NB4 (cell line): Measurements from ENCODE around the gene SLX4.
"Not testable (repeated sequence)": the region's sequence is repeated elsewhere in the genome, so short reads cannot be mapped to it uniquely, and the experiment has no call there.

Experiments
- DNase-seq: peaks from one replicate; pipeline ENCODE4 v3.0.0; 2010; ENCODE audit warnings: low read depth
- H3K4me3 ChIP-seq: one replicate; pipeline ENCODE4 v1.5.1; 2011; ENCODE audit warnings: mild to moderate bottlenecking, low read depth, low read length, moderate library complexity
- MYC ChIP-seq: IDR thresholded peaks from 2 replicates; pipeline ENCODE4 v1.6.1; 2011; ENCODE audit warnings: low read depth, low read length
- POLR2A ChIP-seq: IDR thresholded peaks from 2 replicates; pipeline ENCODE4 v1.6.1; 2011; ENCODE audit warnings: mild to moderate bottlenecking; ENCODE audit not compliant: insufficient read length; ENCODE audit errors: extremely low read depth
- TF ChIP-seq, protein P1 (sequence below): IDR thresholded peaks from 2 replicates; pipeline ENCODE4 v1.6.1; 2011; ENCODE audit warnings: low read depth, low read length
- TF ChIP-seq, protein P2 (sequence below): IDR thresholded peaks from one replicate; pipeline ENCODE4 v1.5.1; 2012; ENCODE audit warnings: low read depth, low read length

The SLX4 gene

DNA sequence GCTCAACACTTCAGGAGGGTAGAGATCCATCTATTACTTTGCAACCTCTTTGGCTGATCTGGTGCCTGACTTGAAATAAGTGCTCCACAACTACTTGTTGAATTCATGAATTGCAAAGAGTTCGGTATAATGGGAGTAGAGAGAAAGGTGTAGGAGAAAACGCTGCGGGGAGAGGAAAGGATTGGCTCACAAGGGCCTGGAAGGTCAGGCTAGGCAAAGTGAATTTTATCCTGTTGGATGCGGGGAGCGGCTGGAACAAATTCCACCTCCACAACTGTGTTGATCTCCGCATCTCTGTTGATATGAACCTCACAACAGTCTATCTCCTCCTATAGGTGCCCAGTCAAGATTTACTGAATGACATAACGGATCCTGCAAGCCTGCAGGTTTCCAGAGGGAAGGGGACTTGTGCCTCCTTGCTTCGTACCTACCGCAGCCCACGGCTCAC is 684 bp downstream of the SLX4 start:
- peak overlapping the region; percentile 91 for H3K4me3 ChIP-seq
- TF ChIP-seq MYC, result no peak
- TF ChIP-seq, protein P1, sequence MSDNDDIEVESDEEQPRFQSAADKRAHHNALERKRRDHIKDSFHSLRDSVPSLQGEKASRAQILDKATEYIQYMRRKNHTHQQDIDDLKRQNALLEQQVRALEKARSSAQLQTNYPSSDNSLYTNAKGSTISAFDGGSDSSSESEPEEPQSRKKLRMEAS, result no peak
- TF ChIP-seq, protein P2, sequence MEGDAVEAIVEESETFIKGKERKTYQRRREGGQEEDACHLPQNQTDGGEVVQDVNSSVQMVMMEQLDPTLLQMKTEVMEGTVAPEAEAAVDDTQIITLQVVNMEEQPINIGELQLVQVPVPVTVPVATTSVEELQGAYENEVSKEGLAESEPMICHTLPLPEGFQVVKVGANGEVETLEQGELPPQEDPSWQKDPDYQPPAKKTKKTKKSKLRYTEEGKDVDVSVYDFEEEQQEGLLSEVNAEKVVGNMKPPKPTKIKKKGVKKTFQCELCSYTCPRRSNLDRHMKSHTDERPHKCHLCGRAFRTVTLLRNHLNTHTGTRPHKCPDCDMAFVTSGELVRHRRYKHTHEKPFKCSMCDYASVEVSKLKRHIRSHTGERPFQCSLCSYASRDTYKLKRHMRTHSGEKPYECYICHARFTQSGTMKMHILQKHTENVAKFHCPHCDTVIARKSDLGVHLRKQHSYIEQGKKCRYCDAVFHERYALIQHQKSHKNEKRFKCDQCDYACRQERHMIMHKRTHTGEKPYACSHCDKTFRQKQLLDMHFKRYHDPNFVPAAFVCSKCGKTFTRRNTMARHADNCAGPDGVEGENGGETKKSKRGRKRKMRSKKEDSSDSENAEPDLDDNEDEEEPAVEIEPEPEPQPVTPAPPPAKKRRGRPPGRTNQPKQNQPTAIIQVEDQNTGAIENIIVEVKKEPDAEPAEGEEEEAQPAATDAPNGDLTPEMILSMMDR, result no peak
- no peak for TF ChIP-seq POLR2A
- DNase-seq, result peak; percentile 36

DNA sequence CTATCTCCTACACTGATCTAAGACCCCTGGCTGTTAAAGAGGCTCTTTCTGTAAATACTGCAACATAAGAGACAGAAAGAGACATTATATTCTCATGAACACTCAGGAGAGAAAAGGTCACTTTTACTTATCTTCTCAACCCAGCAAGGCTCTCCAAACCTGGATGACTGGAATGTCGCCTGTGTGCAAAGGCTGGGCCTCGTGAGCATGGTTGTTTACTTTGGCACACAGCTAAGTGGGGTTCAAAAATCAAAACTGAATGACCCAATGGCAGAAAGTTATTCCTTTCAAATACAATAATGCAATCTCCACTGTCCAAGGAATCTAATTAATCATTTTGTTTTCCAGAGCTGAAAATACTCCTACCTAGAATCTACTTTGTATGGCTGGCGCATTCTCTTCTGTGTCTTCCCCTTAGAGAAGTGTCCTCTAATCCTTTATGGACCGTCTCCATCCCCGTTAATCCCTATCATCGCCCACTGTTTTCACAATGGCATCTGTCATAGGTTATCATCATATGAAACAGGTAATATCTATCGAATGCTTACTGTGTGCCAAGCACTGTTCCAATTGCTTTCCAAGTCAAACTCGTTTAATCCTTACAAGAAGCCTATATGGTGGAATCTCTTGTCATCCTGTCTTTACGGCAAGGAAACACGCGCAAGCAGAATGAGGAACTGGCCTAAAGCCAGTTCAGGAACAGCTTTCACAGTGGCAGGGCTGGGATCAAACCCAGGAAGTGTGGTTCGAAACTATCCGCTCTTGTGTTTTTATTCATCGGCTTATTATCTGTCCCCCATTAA is 1.3 kb downstream of the SLX4 start:
- TF ChIP-seq MYC (no peak), POLR2A (no peak)
- TF ChIP-seq, protein P2, result no peak
- TF ChIP-seq, protein P1, result no peak
- peak overlapping the region; percentile 91 for H3K4me3 ChIP-seq
- DNase-seq, result peak; percentile 63

DNA sequence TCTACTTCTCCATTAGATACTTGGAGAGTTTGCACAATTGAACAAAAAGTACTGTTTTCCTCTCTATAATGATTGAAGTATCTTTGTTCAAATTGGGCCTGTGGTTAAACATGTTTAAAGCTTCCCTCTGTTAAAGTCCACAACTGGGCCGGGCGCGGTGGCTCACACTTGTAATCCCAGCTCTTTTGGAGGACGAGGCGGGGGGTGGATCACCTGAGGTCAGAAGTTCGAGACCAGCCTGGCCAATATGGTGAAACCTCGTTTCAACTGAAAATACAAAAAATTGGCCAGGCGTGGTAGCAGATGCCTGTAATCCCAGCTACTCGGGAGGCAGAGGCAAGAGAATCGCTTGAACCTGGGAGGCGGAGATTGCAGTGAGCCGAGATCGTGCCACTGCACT is 2.4 kb downstream of the SLX4 start:
- DNase-seq, H3K4me3 ChIP-seq: not testable (repeated sequence)

DNA sequence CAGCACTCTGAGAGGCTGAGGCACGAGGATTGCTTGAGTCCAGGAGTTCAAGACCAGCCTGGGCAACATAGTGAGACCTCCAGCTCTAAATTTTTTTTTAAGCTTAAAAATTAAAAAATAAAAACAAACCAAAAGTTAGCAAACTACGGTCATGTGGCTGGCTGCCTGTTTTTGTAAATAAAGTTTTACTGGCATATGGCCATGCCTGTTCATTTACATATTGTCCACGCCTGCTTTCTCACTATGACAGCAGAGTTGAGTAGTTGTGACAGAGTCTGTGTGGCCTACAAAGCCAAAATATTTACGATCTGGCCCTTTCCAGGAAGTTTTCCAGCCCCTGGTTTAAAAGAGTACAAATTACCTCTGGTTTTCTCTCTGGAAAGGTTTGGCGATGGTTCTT is 3.3 kb downstream of the SLX4 start:
- no peak for DNase-seq
- TF ChIP-seq, protein P2, result no peak
- TF ChIP-seq, protein P1, result no peak
- no peak for TF ChIP-seq POLR2A
- no peak for TF ChIP-seq MYC
- H3K4me3 ChIP-seq, result no peak overlapping the region

DNA sequence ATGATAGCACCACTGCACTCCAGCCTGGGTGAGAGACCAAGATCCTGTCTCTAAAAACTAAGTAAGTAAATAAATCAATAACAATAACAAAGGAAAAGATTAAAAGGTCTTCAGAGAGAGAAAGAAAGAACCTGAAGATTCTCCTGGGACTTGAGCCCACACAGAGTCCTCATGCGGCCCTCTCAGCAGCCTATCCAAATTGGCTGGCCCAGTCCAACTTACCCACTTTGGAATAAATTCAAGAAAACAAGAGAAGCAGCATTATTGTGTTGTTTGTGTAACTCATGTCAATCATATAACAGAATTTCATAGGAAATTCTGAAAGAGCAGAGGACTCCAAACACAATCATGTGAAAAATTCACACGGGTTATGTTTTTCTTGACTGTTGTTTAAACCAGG is 3.8 kb downstream of the SLX4 start:
- no peak overlapping the region for H3K4me3 ChIP-seq
- no peak for TF ChIP-seq MYC
- TF ChIP-seq, protein P1, result no peak
- TF ChIP-seq, protein P2, result no peak
- TF ChIP-seq POLR2A, result no peak

DNA sequence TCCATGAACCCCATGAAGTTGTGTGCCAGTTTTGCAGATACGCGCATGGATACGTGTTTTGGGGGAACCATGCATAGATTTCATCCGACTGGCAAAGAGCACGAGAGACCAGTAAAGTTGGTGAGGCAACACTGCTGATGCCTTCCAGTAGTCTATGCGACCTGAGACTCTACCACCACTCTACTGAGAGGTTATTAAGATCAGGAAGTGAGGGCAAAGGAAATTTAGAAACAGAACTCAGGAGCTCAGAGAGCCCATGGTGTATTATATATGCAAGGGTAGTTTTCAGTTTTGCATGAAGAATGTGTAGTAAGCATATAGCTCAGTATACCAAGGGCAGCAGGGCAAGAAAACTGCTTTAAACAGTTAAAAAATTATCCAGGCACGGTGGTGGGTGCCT is 4.2 kb downstream of the SLX4 start:
- no peak overlapping the region for H3K4me3 ChIP-seq
- TF ChIP-seq MYC, result no peak
- no peak for TF ChIP-seq POLR2A
- TF ChIP-seq, protein P1, result no peak
- TF ChIP-seq, protein P2, result no peak
- DNase-seq, result no peak

More for the DNA sequence above, 3.8 kb downstream of the SLX4 start:
- DNase-seq, result no peak
